Stimulated activated CD8-positive, alpha-beta memory T cell treated with anti-CD3 and anti-CD28 coated beads, Interleukin-4, amount 100 ng/mL, for 4 hours (primary cell): ENCODE data around the gene ESD.
"Not testable (repeated sequence)": the region's sequence is repeated elsewhere in the genome, so short reads cannot be mapped to it uniquely, and the experiment has no call there.

Experiments used
- DNase-seq, 2 donors: peaks; one replicate each; pipeline ENCODE4 v3.0.0-alpha.2; 2020; ENCODE audit warnings: low read depth in 2 of 2, low spot score in 1 of 2

The ESD gene, protein sequence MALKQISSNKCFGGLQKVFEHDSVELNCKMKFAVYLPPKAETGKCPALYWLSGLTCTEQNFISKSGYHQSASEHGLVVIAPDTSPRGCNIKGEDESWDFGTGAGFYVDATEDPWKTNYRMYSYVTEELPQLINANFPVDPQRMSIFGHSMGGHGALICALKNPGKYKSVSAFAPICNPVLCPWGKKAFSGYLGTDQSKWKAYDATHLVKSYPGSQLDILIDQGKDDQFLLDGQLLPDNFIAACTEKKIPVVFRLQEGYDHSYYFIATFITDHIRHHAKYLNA

DNA sequence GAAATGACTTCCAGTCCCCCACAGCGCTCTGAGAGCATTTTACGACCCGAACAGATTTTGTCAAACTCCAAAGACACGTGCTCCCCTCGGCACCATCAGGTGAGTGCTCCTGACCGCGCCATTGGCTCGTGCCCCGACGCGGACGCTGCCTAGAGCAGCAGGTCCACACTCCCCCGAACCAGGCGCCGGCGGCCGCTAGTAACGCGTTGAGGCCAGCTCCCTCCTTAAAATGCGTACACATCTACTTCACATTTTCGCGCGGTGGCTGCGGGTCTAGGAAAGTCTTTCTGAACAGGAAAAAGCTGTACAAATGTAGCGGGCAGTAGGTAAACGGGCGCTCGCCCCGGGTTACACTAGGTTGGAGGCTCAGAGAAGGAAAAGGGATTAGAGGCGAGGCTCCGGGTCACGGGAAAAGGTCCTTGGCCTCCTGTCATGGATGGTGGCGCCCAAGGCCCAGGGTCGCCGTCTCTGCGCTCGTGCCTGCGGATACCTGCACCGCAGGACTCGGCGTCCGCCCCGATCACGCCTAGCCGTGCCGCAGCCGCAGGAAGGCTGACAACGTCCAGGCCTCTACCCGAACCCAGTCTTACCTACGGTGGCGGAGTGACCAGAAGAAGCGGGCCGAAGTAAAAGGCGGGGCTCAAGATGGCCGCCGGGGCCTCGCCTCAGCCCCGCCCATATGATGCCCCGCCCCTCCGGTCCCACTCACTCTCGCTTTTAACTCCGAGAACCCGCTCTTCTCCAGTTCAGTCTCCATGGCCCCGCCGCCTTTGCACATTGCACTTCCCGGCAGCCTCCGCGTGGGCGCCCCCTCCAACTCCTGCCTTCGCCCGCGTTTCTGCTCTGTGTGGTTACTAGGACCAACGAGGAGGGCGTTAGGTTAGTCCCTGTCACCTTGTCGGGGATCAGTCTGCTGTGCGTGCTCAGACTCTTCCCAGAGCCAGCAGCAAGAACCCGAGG, at the start of gene ESD:
TSS of gene ESD (minus strand) at position 647 of the 960 bp plus-strand sequence. CDS start 5,748 bp downstream, outside the sequence.
- peak; percentile 78 to 79 for DNase-seq

DNA sequence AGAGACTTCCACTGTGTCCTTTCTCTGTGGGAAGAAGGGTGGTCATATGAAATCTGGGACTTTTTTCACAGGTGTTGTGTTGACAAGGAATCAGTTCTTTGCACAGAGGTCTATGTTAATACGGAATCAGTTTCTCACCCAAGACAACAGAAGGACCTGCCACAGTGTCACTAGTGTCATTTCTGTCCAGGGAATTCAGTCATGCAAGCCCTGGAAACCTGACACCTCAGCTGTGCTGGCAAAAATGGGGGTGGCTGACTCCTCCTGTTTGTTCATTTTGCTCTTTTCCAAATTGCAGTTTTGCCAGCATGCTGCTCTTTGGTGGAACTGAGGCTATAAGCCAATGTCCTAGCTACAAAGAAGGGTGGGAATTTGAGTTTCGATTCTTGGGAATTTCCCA, 49.8 kb upstream of the ESD start:
- DNase-seq: no peak

DNA sequence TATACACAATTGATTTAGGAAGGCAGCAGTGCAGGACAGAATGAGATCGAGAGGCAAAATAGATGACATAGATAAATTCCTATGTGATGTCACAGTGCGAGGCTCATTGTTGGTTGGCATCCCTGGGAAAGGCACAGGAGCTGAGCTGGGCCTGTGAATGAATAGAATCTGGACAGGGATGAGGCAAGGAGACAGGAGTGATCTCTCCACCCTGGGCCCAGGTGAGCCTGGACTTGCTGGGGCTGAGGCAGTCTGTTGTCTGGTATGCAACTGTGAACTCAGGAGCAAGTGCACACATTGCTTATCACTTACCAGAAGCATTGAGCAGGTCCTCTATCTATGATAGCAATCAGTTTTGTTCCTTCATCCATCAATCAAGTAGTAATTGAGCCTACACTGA, 48.2 kb upstream of the ESD start:
- DNase-seq: no peak

DNA sequence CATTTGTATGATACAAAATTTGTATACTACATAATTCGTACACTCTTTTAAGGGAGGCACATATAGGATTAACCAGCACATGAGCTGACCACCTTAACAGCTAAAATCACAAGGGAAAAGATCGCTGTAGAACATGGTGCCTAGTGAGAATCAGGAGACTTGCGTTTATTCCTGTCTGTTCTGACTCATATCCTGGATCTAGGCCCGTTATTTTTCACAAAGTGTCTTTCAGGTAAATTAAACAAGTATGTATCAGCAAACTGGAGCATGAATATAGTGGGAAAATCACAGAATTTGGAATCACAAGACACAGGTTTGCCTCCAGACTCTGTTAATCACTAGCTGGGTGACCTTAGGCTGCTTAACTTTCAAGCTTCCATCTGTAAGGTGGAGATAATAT, 47.5 kb upstream of the ESD start:
- no peak for DNase-seq

DNA sequence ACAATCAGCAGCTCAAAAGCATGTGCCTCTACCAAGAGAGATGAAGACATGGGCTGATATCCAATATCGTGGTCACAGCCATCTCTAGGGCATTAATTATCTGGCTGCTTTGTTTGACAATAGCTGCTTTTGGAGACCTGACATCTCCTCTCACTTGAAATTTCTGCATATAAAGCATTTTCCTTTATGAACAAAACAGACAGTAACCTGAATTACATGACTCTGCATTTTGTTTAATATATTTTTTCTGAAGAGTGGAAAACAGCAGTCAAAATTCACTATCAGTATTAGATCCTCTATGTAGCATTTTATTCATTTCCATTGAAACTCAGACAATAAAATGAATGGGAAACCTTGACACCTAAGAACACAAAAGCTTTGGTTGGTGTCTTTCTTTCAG, 42.4 kb upstream of the ESD start:
- DNase-seq: no peak

DNA sequence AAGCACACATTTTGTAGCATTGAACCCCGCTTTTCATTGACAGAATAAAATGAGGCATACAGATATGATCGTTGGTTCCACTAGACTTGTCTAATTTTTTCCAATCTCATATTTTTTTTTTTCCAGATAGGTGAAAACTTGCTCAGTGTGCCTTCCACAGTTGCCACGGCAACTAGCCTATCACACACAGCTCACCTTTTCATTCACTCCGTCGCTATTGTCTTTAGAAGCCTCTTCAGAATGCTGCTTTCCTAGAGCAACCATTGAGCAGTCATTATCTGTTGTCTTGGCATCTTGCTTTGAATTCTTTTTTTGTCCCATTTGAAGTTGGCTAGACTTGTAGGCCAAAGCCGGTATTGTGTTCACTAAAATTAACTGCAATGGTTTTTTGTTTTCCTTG, 37.7 kb upstream of the ESD start:
- no peak for DNase-seq

DNA sequence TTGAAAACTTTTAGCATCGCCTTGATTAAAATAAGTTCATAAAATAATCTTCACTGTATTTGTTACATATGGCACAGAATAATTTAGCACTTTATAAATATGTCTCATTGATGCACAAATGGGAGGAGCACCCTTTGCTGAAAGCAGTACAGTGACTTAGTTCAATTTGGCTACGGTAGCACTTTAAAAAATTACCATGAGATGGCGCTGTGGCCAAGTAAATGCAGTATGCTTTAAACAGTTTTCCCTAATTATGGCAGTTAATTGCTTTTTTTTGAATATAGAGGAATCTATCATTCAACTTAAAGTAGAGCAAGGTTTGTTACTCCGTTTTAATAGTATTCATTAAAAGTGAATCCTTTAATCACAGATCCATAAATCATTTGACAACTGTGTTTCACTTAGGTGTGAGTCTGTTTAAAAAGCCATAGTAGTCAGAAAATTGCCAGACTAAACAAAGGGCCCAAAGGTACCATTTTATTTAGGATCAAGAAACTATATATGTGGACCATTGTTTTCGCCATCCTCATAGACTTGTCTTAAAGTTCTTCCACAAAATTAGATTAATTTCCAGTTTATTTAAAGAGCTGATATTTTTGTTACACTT, 34.7 kb upstream of the ESD start:
- DNase-seq: no peak

DNA sequence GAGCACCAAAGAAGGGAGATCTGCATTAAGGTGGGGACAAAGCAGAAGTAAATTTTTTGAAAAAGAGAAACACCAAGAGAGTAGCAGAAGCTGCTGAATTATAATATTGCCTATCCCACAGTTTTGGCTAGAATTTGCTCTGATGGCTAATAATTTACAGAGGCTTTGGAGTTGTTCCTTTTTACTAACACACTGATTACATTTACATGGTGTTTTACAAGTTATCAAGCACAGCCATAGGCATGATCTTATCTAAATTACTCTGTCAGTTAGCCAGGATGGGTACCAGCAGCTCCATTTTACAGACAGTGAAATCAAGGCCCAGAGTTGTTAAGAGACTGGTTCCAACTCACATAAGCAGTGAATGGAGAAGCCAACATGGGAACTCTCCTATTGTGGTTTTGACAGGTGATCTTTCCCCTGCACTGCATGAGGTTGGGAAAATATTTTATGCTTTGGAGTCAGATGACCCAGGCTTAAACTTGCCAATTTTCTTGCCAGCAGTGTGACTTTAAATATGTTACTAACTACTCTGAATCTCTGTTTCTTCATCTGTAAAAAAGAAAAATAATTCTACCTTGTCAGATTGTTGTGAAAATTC, 33.5 kb upstream of the ESD start:
- no peak for DNase-seq

DNA sequence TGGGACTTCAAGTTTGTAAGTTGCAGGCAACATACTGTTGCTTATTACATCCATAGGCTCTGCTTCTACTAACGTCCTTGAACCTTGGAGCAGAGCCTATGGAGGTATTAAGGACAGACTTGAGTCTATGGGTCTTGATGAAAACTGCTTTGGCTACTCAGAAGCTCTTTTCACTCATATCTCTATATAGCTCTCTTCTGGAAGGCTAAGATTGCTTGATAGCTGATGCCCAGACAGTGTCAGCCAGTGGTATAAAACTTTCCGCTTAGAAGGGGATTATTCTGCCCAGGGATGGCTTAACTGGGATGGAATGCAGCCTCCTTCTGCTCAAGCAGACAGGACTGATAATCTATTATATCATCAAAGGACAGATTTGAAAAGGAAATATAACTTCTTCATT, 25.6 kb upstream of the ESD start:
- no peak for DNase-seq

DNA sequence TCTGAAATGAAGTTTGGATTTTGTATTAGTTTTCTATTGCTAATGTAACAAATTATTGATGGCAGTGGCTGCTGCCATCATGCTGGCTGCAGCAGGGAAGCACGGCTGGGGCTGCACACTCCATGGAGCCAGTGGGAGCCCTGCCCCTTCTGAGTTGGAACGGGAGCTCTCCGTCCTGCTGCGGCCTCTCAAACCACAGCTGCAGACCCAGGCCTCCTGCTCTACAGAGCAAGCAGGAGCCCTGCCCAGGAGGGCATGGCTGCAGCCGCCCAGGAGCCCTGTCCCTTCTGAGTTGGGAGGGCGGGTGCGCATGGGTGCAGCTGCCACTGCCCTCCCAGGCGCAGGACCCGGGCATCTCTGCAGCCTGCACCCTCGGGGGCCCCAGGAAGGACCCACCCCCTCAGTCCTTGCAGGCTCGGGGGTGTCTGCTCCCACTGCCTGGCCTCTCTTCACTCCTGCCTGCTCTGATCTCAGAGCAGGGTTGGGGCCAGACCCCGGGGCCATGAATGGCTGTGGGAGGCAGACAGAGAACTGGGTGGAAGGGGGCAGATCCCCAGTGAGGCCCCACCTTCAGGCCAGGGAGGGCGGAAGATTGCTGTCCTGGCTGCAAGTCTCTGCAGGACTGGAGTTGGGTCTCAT, 21.0 kb upstream of the ESD start:
- DNase-seq: no peak

DNA sequence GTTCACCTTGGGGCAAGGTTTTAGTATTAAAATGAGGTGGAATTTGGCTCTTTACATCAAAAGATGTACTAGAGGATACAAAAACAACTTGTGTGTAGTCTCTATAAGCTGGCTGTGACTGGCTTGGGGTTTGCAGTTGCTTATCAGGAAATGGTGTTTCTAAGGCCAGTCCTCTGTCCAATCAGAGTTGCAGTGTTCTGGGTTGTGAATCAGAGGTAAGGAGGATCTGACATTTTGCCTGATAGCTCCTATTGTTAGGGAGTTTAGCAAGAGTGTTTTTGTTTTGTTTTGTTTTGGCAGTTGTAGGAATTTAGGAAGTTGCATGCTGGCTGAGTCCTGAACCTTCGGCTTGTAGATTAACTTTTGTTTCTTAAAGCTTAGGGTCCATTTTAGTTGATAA, 20.1 kb upstream of the ESD start:
- no peak for DNase-seq

DNA sequence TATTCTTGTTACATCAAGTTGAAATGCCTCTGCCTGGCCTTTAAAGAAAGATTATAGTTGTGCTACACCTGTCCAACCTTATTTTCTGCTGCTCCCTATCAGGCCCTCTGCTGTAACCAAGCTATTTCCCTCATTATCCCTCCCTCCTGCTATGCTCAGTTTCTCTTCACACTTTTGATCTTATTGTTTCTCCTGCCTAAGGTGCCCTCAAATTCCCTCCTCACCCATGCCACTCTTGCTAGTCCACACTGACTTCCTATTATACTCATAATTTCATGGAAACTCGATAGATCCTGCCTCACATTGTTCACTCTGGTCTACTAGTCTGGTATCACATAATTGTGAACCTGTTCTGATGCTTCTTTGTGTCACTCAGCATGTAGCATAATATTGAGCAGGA, 19.4 kb upstream of the ESD start:
- DNase-seq: no peak

DNA sequence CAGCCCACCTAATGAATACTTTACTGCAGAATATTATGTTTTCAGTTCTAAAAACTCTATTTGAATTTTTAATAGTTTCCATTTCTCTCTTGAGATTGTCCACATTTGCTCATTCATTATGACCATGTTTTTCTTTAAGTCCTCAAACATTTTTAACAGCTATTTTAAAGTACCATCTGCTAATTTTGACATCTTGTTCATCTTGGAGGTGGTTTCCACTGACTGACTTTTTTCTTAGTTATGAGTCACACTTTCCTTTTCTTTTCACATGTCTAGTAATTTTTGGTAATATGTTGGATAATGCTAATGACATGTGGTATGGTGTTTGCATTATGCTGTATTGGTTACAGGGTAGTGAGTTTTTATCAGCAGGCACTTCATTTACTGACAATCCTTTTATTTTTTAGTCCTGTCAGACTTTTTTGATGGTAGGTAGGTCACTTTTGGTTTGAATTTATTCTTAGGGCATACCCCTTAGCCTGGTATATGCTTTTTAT, 15.4 kb upstream of the ESD start:
- no peak for DNase-seq

DNA sequence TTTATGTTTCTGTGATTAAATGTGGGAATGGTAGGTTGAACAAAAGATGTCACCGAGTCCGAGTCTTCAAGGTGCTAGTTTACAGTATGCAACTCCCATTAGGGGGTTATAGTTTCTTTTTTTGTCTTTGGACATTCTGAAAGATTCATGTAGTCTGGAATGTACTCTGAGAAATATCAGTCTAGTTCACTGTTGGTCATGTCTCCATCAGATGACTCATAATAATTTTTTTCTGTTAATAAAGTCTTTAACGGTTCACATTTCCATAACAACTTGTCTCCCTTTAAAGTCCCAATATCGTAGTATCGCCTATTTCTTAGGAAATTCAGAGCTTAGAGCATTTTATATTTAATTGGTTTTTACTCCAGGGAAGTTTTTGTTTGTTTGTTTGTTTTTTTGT, 13.5 kb upstream of the ESD start:
- DNase-seq: no peak

DNA sequence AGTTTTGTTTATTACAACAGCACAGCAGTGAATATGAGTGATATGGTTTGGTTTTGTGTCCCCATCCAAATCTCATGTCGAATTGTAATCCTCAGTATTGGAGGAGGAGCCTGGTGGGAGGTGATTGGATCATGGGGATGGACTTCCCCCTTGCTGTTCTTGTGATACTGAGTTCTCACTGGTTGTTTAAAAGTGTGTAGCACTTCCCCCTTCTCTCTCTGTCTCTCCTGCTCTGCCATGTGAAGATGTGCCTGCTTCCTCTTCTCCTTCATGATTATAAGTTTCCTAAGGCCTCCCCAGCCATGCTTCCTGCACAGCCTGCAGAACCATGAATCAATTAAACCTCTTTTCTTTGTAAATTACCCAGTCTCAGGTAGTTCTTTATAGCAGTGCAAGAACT, 8.0 kb upstream of the ESD start:
- not testable (repeated sequence) for DNase-seq

DNA sequence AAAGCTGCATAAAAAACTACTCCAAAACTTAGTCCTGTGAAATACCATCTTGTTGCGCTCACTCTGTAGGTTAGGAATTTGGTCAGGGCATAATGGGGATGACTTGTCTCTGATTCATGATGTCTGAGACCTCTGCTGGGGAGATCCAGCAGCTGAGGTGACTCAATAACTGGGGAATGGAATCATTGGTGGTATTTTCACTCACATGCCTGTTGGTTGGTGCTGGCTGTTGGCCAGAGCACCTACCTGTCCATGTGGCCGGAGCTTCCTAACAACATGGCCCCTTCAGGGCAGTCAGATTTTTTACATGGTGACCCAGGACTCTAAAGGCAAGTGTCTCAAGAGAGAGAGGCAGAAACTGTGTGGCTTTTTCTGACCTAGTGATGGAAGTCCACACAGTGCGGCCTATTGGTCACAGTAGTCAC, 7.4 kb upstream of the ESD start:
- DNase-seq: no peak

DNA sequence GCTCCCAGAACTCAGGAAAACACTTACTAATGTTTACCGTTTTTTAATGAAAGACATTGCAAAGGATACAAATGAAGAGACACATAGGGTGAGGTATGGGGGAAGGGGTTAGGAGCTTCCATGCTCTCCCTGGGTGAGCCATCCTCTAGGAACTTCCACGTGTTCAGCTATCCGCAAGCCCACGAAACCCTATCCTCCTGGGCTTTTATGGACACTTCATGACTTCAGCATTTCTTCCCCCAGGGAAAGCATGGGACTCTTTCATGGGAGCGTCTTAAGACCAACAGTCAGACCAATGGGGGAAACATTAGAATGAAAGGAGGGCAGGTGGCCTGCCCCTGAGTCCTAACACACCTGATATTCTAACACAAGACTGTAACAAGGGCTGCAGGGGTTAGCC, 6.6 kb upstream of the ESD start:
- DNase-seq: no peak

DNA sequence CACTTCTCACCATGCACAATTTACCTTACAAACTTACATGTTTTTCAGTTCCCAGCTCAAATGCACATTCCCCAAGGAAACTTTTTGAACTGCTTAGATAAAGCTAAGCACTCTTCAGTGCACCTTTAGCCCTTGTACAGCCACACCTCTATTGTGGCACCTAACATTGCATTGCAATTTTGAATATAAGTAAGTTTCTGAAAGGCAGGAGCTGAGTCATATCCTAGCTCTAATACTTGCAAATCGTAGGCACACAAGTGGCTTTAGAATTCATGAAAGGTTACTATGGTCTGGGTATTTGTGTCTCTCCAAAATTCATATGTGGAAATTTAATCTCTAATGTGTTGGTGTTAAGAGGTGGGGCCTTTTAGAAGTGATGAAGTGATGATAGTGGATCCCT, 4.9 kb upstream of the ESD start:
- no peak for DNase-seq

DNA sequence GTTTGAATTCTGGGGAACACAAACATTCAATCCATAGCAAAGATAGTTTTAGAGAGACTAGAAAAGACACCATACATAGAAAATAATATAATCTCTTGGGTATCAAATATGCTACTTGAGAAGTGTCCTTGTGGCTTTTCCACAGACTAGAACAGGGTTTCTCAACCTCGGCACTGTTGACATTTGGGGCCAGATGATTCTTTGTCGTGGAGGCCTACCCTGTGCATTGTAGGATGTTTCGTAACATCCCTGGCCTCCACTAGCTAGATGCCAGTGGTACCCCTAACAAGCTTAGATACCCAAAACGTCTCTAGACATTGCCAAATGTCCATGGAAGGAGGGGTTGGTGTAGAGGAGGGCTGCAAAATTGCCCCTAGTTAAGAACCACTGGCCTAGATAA, 2.2 kb upstream of the ESD start:
- no peak for DNase-seq

DNA sequence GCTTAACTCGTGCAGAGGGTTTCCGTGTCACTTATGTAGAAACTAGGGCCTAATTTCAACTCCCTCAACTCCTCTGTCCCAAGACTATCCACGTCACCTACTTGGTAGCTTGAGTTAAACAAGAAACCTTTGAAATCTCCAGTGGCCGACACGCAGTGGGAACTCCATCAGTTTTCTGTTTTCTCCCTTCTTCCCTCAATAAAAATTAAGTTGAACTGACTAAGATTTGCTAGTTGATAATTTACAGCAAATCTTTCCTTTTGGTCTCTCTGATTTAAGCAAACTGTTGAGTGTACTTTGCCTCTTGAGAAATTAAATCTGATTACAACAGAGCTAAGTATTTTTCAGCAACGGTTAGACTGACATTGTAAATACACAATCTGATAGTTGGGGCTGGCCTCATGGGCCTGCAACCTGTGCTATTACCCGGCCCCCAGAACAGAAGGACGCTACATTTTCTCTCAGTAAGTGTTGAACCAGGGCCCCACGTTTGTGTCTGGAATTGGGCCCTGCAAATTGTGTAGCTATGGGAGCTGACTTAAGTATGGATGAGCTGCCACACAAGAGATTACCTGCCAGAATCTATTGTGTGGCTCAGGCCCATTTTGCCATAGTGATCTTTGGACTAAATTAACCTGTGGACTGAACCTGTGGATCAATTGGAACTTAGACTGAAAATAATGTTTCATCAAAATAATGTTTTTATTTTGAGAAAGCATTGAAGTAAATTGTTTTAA, 708 bp upstream of the ESD start:
- no peak for DNase-seq
